GM18499 (cell line): ENCODE data around the gene SLC49A4.

Source experiments
- ATAC-seq: cut with Tn5 transposase; IDR thresholded peaks from one replicate; pipeline ENCODE4 v1.9.1; 2021; ENCODE audit warnings: moderate number of reproducible peaks; ENCODE audit not compliant: insufficient read depth, unreplicated experiment

Gene SLC49A4

GRCh38 chr3:122925756-122926155, 130.9 kb downstream of the SLC49A4 start:
- ATAC-seq, result no peak

- ATAC-seq, result no peak
These were observed 131.5 kb downstream of the SLC49A4 start for GRCh38 chr3:122926322-122926721.

- ATAC-seq, result no peak
These were observed 131.9 kb downstream of the SLC49A4 start for GRCh38 chr3:122926811-122927210.

- ATAC-seq, result no peak
These were observed 132.9 kb downstream of the SLC49A4 start for GRCh38 chr3:122927726-122928125.

GRCh38 chr3:122928396-122929187, 133.7 kb downstream of the SLC49A4 start:
- ATAC-seq, result no peak

GRCh38 chr3:122929188-122930062, 134.6 kb downstream of the SLC49A4 start:
- no peak for ATAC-seq

- no peak for ATAC-seq
These were observed 135.5 kb downstream of the SLC49A4 start for GRCh38 chr3:122930063-122930997.
